ACC112 (cell line): ENCODE measurements around the gene MICA.
A peak's percentile ranks its signal among the peaks of the same experiment; 100 is the strongest.
"Not testable (repeated sequence)": the region's sequence is repeated elsewhere in the genome, so short reads cannot be mapped to it uniquely, and the experiment has no call there.

Experiments
- H2AFZ ChIP-seq: fragments of 200-600 bp; sonication (generic); one replicate; pipeline ENCODE4 v1.6.0; 2017; ENCODE audit warnings: antibody characterized with exemption, low read length; ENCODE audit not compliant: unreplicated experiment
- H3K27ac ChIP-seq: fragments of 200-600 bp; sonication (generic); 2 replicates; pipeline ENCODE4 v1.5.1; 2014; ENCODE audit warnings: low read depth, mild to moderate bottlenecking, antibody characterized with exemption, low read length, moderate library complexity
- H3K27me3 ChIP-seq: fragments of 200-600 bp; sonication (generic); 2 replicates; pipeline ENCODE4 v1.6.1; 2014; ENCODE audit warnings: mild to moderate bottlenecking, antibody characterized with exemption, low read length, moderate library complexity, mixed read lengths; ENCODE audit not compliant: insufficient read depth
- H3K36me3 ChIP-seq: fragments of 200-600 bp; sonication (generic); 2 replicates; pipeline ENCODE4 v1.6.1; 2016; ENCODE audit warnings: mild to moderate bottlenecking, antibody characterized with exemption, low read length, moderate library complexity, mixed read lengths; ENCODE audit not compliant: insufficient read depth
- H3K4me1 ChIP-seq: fragments of 200-600 bp; sonication (generic); one replicate; pipeline ENCODE4 v1.6.1; 2016; ENCODE audit warnings: low read length, mixed read lengths; ENCODE audit not compliant: insufficient read depth, unreplicated experiment, control insufficient read depth
- H3K4me3 ChIP-seq: fragments of 200-600 bp; sonication (generic); 2 replicates; pipeline ENCODE4 v1.5.1; 2014; ENCODE audit warnings: mild to moderate bottlenecking, low read depth, low read length
- H3K79me2 ChIP-seq: fragments of 200-600 bp; sonication (generic); one replicate; pipeline ENCODE4 v1.6.0; 2016; ENCODE audit warnings: low read length; ENCODE audit not compliant: control insufficient read depth, unreplicated experiment, insufficient read depth

Gene MICA

DNA sequence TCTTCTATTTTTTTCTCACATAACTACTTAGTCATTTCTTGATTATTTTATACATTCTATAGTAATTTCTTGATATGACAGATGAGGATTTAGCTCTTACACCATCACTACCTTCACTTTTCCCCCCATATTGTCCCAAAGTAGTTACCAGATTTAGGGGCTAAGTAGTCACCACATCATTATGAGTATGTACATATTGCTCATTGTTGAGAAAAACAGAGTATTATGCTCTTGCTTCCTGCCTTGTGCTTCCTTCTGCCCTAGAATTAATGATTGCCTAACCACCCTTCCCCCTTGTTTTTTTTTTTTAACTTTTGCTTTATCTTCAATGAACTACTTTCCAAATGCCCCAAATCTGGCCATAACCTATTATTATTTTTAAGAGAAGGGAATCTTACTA, 39.6 kb upstream of the MICA start:
- Histone ChIP-seq H3K79me2 (no peaks in the 10 kb centered on the region), H3K4me1 (peaks cover 4% of the 10 kb centered on the region), H3K27me3 (peaks cover 51% of the 10 kb centered on the region), H3K27ac (no peak overlapping the region), H2AFZ (no peak overlapping the region), H3K4me3 (no peak overlapping the region), H3K36me3 (no peaks in the 10 kb centered on the region)

DNA sequence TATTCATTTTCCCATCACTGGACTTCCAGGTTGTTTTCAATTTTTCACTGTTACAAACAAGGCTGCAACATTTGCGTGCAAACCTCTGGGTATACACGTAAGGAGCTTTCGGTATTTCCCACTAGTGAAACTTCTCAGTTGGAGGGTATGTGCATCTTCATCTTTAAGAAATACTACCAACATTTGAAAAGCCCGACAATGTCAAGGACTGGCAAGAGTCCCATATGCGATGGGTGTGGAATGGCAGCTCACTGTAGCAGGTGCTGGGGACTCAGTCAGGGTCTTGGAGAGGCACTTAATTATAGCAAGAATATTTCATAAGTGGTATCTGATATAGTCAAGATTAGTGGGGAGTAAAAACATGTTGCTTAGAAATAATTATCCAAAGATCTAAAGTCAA, 37.5 kb upstream of the MICA start:
- Histone ChIP-seq H3K27me3 (peaks cover 70% of the 10 kb centered on the region), H3K79me2 (no peaks in the 10 kb centered on the region), H3K27ac (no peak overlapping the region), H2AFZ (no peak overlapping the region), H3K36me3 (no peaks in the 10 kb centered on the region), H3K4me1 (peaks cover 4% of the 10 kb centered on the region), H3K4me3 (no peak overlapping the region)

DNA sequence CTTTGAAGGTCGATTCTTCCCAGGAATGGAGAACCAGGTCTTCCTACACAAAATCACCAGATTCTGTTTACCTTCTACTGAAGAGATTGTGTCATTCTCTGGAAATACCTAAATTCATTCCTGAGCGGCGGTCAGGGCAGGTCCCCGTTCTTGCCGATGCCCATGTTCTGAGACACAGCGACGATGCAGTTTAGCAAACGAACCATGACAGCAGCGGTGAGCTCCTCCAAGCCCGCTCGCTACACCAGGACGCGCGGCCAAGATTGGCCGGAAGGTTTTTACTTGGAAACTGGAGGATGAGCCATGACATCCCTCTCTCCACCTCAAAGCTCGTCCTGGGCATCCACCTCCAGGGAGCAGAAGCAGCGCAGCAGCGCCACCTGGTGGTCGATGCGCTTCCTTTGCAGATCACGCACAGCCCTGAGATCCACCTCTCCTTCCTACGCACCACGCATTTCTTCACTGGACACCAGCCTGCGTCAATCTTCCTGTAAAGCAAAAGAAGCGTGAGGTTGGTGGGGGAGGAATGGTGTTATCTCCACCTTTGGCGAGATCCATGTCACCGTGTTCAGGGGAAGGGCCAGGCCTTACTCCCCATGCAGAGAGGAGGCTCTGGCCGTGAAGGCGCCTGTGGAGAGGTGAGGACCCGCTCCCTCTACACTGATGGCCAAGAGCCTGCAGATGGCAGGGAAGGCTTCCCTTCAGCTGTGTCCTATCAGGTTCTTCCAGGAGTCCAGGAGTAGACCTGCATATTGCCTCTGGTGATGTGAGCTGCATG, 36.5 kb upstream of the MICA start:
- peaks cover 4% of the 10 kb centered on the region for H3K4me1 ChIP-seq
- H3K36me3 ChIP-seq, result no peaks in the 10 kb centered on the region
- no peak overlapping the region for H3K27ac ChIP-seq
- peak overlapping the region; percentile 77 for H3K4me3 ChIP-seq
- peaks cover 72% of the 10 kb centered on the region for H3K27me3 ChIP-seq
- no peaks in the 10 kb centered on the region for H3K79me2 ChIP-seq
- peak overlapping the region; percentile 94 for H2AFZ ChIP-seq

DNA sequence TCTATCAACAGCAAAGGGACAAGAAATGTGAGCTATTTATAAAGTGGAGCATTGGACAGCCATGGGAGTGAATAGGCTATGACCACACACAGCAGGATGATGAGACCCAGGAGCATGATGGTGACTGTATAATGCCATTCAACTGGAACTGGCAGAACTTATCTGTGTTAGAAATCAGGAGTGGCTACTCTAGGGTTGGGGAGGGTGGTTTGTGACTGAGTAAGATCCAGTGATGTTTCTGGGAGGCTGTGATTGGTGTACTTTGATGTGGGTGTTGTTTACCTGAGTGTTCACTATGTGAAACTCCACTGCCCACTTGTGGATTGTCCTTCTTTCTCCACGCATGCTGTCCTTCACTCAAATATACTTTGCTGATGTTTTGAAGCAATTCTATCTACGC, 34.9 kb upstream of the MICA start:
- H3K4me1 ChIP-seq, result peaks cover 4% of the 10 kb centered on the region
- H2AFZ ChIP-seq, result no peak overlapping the region
- no peak overlapping the region for H3K27ac ChIP-seq
- peaks cover 75% of the 10 kb centered on the region for H3K27me3 ChIP-seq
- no peak overlapping the region for H3K4me3 ChIP-seq
- no peaks in the 10 kb centered on the region for H3K36me3 ChIP-seq
- H3K79me2 ChIP-seq, result no peaks in the 10 kb centered on the region

DNA sequence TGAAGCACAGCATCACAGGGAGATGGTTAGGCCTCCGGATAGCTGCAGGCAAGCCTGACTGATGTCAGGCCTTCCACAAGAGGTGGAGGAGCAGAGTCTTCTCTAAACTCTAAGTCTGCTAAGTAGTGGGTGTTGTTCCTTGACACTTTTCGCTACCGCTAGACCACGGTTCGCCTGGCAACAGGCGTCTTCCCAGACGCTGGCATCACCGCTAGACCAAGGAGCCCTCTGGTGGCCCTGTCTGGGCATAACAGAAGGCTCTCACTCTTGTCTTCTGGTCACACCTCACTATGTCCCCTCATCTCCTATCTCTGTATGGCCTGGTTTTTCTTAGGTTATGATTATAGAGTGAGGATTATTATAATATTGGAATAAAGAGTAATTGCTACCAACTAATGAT, 29.3 kb upstream of the MICA start:
- not testable (repeated sequence) for H3K4me1 ChIP-seq, H3K79me2 ChIP-seq, H3K36me3 ChIP-seq, H2AFZ ChIP-seq, H3K27ac ChIP-seq, H3K4me3 ChIP-seq
- H3K27me3 ChIP-seq, result peaks cover 80% of the 10 kb centered on the region

DNA sequence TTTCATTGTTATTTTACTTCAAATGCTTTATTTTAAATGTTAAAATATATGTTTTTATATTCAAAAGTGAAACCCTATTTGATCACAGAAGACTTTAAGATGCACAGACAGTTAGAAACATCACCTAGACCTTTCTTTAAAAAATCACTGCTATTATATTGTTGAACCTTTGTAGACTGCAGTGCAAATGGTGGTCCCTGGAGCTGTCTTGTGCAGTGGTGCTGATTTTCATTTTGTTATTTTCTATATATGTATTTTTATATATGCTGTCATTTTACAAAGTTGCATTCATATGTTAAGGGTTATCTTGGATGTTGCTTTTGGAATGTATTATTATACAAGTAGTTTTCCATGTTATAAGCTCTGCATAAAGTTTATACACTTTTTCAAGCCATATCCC, 27.7 kb upstream of the MICA start:
- no peak overlapping the region for H3K27ac ChIP-seq
- peaks cover 71% of the 10 kb centered on the region for H3K27me3 ChIP-seq

DNA sequence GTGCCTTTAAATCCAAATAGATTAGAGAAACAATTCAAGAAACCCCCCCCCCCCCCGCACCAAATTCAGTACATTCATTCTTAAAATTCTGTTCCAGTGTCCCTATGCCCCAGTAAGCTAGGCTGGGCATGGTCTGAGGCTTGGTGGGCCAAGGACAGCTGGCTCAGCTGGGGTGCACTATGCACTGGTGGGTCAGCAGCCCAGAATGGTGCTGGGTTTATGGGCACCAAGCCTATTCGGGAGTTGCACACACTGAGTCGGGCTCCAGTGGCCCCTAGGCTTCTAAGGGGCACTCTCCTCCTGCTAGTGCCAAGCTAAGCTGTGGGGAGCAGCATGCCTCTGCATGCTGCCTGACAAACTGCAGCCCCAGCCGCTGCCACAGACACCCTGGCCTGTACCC, 26.4 kb upstream of the MICA start:
- H3K79me2 ChIP-seq, result no peaks in the 10 kb centered on the region
- no peaks in the 10 kb centered on the region for H3K4me1 ChIP-seq
- no peaks in the 10 kb centered on the region for H3K36me3 ChIP-seq
- no peak overlapping the region for H3K4me3 ChIP-seq
- H3K27me3 ChIP-seq, result peaks cover 62% of the 10 kb centered on the region
- no peak overlapping the region for H3K27ac ChIP-seq
- H2AFZ ChIP-seq, result no peak overlapping the region

More for the DNA sequence above, 27.7 kb upstream of the MICA start:
- Histone ChIP-seq H3K36me3 (no peaks in the 10 kb centered on the region), H3K4me1 (no peaks in the 10 kb centered on the region), H3K79me2 (no peaks in the 10 kb centered on the region), H3K4me3 (no peak overlapping the region), H2AFZ (no peak overlapping the region)

DNA sequence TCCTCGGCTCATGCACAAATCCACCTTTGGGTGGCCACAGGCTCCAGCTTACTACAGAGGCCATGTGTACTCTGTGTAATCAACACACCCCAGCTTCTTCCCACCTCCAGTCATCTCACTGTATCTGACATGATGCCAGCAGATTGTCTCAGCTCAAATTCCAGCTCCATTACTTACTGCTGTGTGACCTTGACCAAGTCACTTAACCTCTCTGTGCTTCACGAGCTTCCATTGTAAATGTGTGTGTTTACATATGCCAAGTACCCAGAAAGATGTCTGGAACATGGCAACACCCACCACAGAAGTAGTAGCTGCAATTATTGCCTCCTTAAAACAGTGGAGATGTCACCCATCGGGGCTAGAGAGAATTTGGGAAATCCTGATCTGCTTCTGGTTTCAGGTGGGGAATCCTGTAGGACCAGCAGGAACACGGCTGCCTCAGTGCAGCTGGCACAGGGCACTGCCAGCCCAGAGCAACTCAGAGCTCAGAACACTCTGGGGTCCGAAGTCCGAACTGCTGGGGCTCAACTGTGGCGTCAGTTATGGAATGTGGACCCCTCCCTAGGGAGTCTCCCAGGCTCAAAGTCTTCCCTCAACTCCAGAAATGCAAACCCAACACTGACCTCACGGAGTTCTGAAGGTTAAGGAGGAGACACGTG, 25.2 kb upstream of the MICA start:
- peaks cover 50% of the 10 kb centered on the region for H3K27me3 ChIP-seq
- no peaks in the 10 kb centered on the region for H3K4me1 ChIP-seq
- no peak overlapping the region for H2AFZ ChIP-seq
- no peak overlapping the region for H3K27ac ChIP-seq
- H3K36me3 ChIP-seq, result no peaks in the 10 kb centered on the region
- H3K79me2 ChIP-seq, result no peaks in the 10 kb centered on the region
- no peak overlapping the region for H3K4me3 ChIP-seq

DNA sequence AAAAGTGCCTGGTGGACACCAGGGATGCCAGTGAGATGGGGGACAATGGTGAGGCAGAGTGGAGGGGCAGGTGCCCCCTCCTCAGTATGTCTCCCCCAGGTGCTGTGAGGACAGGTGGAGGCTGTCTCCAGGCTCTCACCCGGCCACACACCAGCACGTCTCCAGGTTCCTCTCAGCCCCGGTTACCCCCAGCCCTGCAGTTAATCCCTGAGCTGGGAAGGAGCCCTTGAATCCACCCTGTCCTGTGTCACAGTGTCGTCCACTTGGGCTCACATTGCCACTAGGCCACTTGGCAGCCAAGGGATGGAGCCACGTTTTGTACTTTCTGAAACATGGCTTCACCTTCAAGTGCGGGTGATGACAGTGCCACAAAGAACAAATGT, 24.7 kb upstream of the MICA start:
- Histone ChIP-seq H3K4me3 (no peak overlapping the region), H3K4me1 (no peaks in the 10 kb centered on the region), H3K36me3 (no peaks in the 10 kb centered on the region), H3K79me2 (no peaks in the 10 kb centered on the region), H2AFZ (no peak overlapping the region), H3K27me3 (peaks cover 47% of the 10 kb centered on the region), H3K27ac (no peak overlapping the region)

DNA sequence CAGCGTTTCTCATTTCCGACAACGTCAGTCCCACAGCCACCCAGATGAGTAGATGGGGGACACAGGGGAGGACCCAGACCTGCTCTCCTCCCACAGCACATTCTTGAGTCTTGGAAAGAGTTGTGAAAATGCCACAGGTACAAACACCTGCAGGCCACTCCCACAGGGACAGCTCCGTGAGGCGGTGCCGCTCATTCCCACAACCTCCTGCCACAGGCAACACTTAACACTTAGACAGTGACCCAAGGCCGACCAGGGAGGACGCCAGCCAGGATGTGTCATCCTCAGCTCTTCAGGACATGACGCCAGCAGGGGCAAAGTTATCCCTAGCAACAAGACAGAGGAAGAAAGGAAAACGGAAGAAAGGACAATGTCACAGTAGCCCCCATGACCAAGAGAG, 23.5 kb upstream of the MICA start:
- Histone ChIP-seq H3K4me3 (no peak overlapping the region), H3K79me2 (no peaks in the 10 kb centered on the region), H3K27ac (no peak overlapping the region), H3K4me1 (no peaks in the 10 kb centered on the region), H3K36me3 (no peaks in the 10 kb centered on the region), H3K27me3 (peaks cover 45% of the 10 kb centered on the region), H2AFZ (no peak overlapping the region)

DNA sequence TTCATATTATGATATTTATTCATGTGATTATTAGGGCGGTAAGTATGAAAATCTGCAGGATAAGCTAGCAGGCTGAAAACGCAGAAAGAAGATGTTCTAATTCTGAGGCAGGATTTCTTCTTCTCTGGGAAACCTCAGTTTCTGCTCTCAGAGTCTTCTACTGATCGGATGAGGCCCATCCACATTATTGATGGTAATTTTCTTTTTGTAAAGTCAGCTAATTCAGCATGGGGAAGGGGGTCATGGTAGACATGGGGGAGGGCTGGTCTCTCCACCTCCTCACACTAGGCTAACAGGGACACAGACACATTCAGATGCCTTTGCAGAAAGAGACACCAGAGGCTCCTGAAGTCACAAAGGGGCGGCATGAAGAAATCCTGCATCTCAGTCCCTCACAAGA, 21.7 kb upstream of the MICA start:
- Histone ChIP-seq H3K79me2 (no peaks in the 10 kb centered on the region), H2AFZ (no peak overlapping the region), H3K27ac (no peak overlapping the region), H3K4me1 (no peaks in the 10 kb centered on the region), H3K4me3 (no peak overlapping the region), H3K36me3 (no peaks in the 10 kb centered on the region), H3K27me3 (peaks cover 29% of the 10 kb centered on the region)
